GM19438 (cell line): Measurements from ENCODE around the gene BMP6.
A peak's percentile ranks its signal among the peaks of the same experiment; 100 is the strongest.

Experiments
- ATAC-seq: cut with Tn5 transposase; IDR thresholded peaks from one replicate; pipeline ENCODE4 v1.9.1; 2021; ENCODE audit warnings: low read depth; ENCODE audit not compliant: unreplicated experiment

The BMP6 gene

DNA sequence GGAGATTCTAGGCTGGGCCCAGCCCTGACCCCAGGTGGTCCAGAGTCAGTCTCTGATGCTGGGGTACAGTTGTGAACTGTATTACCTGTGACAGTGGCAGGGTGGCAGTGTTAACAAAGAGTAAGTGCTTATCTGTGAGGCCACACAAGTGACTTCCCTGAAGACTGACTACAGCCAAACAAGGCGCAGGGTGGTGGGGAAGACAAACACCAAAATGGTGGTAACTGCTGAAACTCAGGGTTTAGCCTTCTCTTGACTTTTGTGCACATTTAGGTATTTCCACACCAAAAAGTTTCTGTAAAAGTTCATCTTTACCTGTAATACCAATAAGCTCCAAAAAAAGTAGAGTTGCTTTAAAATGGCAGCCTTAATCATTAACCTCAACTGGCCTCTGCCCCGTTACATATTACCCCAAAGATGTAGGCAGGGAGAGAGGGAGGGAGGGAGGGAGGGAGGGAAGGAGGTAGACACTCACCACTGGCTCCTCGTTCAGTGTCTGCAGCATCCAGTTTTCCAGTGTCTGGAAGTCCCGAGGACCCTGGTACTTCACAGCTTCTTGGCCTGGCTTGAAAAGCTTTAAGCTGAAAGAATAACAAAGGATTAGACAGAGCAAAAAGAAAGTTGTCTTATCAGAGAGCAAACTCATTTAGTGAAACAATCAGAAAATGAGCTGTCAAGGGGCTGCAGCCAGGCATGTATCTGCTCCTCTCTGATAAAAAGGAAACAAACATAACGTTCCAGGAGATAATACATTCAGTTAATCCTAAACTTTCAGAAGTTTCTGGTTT is 173.4 kb downstream of the BMP6 start:
- peak; percentile 41 for ATAC-seq

GRCh38 chr6:7899889-7900213 is 174.0 kb downstream of the BMP6 start:
- no peak for ATAC-seq

- peak; percentile 43 for ATAC-seq
These were observed 174.7 kb downstream of the BMP6 start for GRCh38 chr6:7900621-7901020.

DNA sequence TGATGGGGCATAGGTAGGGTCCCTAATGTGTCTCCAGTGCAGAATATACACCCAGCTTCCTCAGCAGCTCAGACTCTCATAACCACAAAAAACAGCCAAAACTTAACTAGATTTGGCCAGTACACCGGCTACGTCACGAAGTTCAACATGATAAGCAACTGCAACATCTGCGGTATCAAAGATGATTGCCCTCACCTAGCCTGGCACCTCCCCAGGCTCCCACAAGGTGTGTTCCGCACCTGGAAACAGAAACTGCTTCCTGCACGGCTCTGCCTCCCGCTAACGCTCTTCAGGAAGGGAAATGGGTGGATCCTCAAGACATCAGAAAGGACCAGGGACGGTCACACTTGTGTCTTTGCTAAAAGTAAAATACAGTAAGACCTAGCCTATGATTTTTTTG is 175.2 kb downstream of the BMP6 start:
- ATAC-seq, result no peak

- no peak for ATAC-seq
These were observed 175.9 kb downstream of the BMP6 start for GRCh38 chr6:7901780-7902179.

DNA sequence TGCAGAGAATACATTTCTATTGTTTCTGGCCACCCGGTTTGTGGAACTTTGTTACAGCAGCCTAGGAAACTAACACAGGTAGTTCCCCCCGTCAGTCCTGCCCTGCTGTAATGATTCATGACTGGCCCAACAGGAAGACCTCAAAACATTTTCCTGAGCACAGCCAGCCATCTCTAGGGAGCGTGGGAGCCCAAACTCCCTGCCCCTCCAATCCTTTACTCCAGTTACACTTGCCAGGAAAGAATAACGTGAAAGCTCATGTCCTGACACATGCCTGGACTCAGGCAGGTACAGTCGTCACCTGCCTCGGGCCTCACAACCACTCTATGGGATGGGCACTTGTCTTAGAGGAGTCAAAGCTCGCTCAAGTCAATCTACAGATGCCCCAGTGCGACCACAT is 176.3 kb downstream of the BMP6 start:
- ATAC-seq, result no peak

GRCh38 chr6:7902867-7903266 is 177.0 kb downstream of the BMP6 start:
- no peak for ATAC-seq

- ATAC-seq, result no peak
These were observed 177.8 kb downstream of the BMP6 start for GRCh38 chr6:7903673-7904072.

DNA sequence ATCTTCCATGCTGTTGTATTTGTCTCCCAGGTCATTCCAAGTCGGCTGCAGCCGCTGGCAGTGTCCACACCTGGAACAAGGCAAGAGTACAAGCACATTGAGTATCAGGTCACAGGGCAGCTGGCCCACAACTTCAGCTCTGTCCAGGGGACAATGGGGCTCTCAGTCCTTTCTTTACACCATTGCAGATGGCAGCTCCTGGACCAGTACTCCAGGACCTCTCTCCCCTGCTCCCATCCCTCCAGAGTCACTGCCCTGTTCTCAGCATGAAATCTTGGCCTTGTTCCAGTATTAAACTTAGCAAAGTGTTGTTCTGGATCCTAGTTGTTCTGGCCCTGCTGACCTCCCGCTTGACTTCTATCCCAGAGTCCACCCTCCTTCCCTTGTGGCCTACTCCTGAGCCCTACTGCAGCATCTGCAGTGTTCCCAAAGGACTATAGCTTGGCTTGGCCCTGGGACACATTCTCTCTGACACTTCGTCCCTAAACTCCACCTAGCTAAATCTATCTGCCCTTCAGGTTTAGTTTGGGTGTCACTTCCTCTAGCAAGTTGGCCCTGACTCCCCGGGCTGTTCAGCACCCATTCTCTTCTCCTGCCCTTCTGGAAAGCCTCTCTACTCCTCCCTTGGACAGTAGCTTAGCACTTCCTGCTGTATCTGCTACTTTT is 178.9 kb downstream of the BMP6 start:
- no peak for ATAC-seq

- no peak for ATAC-seq
These were observed 179.5 kb downstream of the BMP6 start for GRCh38 chr6:7905416-7905815.

DNA sequence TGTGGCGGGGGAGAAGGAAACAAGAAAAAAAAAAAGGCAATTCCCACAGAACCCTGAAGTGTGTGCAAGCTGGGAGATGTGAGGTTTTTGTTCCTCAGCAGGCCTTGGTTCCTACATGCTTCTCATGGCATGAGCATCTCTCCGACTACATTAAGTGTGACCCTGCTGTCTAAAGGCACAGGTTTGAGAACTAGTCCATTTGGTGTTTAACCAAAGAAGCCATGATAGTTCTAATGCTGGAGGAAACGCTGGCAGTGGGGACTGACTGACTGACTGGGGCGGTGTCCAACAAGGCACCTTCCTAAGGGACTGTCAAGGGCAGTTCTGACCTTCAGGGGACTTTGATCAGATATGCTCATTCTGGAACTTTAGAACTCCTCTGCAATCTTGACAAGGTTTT is 180.8 kb downstream of the BMP6 start:
- ATAC-seq, result no peak

GRCh38 chr6:7907159-7907558 is 181.3 kb downstream of the BMP6 start:
- ATAC-seq, result no peak

DNA sequence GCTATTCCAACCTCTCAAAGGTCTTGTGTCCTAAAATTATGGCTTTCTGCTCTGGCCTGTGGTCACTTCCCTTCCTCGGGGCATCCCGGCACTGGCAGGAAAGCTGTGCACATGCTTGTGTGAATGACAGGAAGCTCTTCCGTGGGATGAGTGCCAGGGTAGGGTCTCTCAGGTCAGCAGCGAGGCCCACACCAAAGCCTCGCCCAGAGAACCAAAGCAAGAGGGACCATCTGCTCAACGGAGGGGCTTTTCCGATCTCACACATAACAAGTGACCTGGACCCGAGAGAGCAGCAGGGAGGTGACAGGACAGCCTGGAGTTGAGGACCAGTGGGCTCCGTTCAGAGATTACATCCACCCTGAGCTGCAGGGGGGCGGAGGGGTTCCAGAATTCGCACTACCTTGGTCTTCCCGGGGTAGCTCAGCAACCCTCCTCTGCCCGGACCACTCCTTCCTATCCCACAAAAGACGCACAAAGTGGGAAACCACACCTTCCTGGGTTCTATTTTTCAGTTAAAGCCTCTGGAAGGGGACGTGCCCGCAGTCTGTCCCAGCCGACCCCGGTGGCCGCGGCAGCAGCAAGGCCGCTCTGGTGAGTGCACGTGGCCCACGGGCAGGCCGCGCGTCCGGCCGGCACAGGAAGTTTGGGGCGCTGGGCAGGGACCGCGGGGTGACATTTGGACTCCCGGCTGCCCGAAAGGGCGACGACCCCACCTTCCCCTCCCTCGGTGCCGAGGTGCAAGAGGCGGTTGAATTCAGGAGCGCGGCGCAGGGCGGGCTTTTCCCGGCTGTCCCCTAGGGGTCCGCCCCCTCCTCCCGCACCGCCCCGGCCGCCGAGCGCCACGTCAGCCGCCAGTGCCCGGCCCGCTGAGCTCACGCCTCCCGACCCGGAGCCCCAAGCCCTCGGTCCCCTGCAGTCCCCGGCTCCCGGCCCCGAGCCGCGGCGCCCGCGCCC is 183.7 kb downstream of the BMP6 start:
- no peak for ATAC-seq

DNA sequence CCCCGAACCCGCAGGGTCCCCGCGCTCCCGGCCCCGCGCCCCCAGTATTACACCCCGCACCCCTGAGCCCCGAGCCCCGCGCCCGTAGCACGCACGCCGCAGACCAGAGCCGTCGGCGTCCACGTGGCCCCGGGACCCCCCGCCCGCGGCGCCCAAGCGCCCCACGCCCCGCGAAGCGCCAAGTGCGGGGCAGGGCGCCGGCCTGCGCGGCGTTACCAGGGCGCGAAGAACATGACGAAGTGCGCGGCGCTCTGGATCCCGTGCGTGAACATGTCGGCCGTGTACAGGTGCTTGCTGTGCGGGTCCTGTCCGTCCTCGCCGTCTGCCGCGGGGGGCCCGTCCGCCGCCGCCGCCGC is 184.4 kb downstream of the BMP6 start:
- peak; percentile 8 for ATAC-seq

- ATAC-seq, result peak; percentile 64
These were observed 184.9 kb downstream of the BMP6 start, which contains the start of gene TXNDC5 for GRCh38 chr6:7910654-7911344. Gene TXNDC5, minus strand, starts transcription at chr6:7910788. Its CDS starts 12 bp downstream, at chr6:7910776.

GRCh38 chr6:7911345-7911725 is 185.4 kb downstream of the BMP6 start:
- no peak for ATAC-seq

DNA sequence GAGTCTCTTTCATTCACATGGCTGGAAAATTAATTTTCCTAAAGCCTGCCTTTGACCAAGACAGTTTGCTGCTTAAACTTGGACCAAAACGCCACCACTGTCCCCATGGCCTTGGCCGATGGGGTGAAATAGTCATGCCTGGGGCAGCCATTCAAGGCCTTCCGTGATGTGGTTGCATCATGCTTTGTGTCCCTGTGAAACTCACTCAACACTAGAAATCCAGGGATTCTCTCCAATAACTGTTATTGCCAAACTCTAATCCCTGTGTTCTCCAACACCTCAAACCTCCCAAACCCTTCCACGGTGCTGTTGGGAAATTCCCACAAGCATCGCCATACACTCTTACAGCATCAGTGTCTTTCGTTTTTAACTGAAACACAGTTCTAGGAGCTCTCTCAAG is 186.1 kb downstream of the BMP6 start:
- no peak for ATAC-seq

- no peak for ATAC-seq
These were observed 187.0 kb downstream of the BMP6 start for GRCh38 chr6:7912736-7913517.

DNA sequence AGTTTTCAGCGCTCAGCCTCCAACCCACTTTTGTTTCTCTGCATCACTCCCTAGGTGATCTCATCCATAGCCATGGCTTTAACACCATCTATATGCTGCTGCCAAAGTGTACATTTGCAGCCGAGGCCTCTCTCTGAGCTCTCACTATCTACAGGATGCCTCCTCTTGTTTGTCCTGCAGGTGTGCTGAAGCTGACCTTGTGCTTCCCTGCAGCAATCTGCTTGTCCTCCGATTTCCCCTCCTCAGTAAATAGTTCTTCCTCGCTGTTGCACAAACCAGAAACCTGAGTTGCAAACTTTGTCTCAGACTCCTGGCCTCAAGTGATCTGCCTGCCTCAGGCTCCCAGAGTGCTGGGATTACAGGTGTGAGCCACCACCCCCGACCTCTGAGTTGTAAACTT is 188.4 kb downstream of the BMP6 start:
- no peak for ATAC-seq
